HEK293T (cell line): ENCODE results near the gene YPEL5.

Experiments
- ARNT ChIP-seq: fragments of 450-650 bp; IDR thresholded peaks from 2 replicates; pipeline ENCODE4 v1.6.1; 2017; ENCODE audit warnings: mild to moderate bottlenecking
- BHLHE40 ChIP-seq: fragments of 450-650 bp; IDR thresholded peaks from 2 replicates; pipeline ENCODE4 v1.6.1; 2016; ENCODE audit warnings: mild to moderate bottlenecking, moderate library complexity, borderline replicate concordance
- ELF4 ChIP-seq: fragments of 450-650 bp; IDR thresholded peaks from 2 replicates; pipeline ENCODE4 v1.6.1; 2017; ENCODE audit warnings: antibody characterized with exemption
- FOXM1 ChIP-seq: fragments of 450-650 bp; IDR thresholded peaks from 2 replicates; pipeline ENCODE4 v1.6.1; 2017; ENCODE audit warnings: mild to moderate bottlenecking, borderline replicate concordance
- HDGF ChIP-seq: fragments of 450-650 bp; IDR thresholded peaks from 2 replicates; pipeline ENCODE4 v1.6.1; 2017; ENCODE audit warnings: antibody characterized with exemption, borderline replicate concordance
- L3MBTL2 ChIP-seq: fragments of 450-650 bp; conservative IDR thresholded peaks from 2 replicates; pipeline ENCODE4 v1.6.1; 2016; ENCODE audit warnings: mild to moderate bottlenecking
- LEF1 ChIP-seq: fragments of 450-650 bp; IDR thresholded peaks from 2 replicates; pipeline ENCODE4 v1.6.1; 2017; ENCODE audit warnings: mild to moderate bottlenecking, borderline replicate concordance
- SP1 ChIP-seq: fragments of 450-650 bp; IDR thresholded peaks from 2 replicates; pipeline ENCODE4 v1.6.1; 2017

GRCh38 chr2:30147715-30148610 is 1.2 kb downstream of the YPEL5 start:
- no peak for TF ChIP-seq L3MBTL2
- peak; percentile 72 for TF ChIP-seq FOXM1
- no peak for TF ChIP-seq HDGF
- TF ChIP-seq ELF4, result no peak
- TF ChIP-seq SP1, result no peak
- TF ChIP-seq ARNT, result no peak
- no peak for TF ChIP-seq LEF1
- no peak for TF ChIP-seq BHLHE40
